Bronchial epithelial cell (primary cell): ENCODE results near the gene GALR1. TPM values are rescaled to one million over a fixed set of nuclear protein-coding genes. Genes with fewer than 3 reads are reported as not detected.

Source experiments
- DNase-seq: peaks from one replicate; pipeline ENCODE4 v3.0.0-alpha.2; 2010; ENCODE audit warnings: low read depth
- FAIRE-seq: peaks from 2 replicates; lab custom pipeline; 2011; peaks lifted over from hg19 to GRCh38; lab: Jason Lieb, UNC
- H3K27me3 ChIP-seq: 2 replicates; pipeline ENCODE4 v1.5.1; 2011; ENCODE audit warnings: low read length; ENCODE audit not compliant: control insufficient read depth, insufficient read depth
- H3K36me3 ChIP-seq: 2 replicates; pipeline ENCODE4 v1.5.1; 2011; ENCODE audit warnings: low read length; ENCODE audit not compliant: control insufficient read depth, insufficient read depth
- H3K4me3 ChIP-seq: 2 replicates; pipeline ENCODE4 v1.5.1; 2011; ENCODE audit warnings: mild to moderate bottlenecking, low read depth, low read length, control low read depth
- CTCF ChIP-seq: IDR thresholded peaks from 2 replicates; pipeline ENCODE4 v1.5.1; 2011; ENCODE audit warnings: mild to moderate bottlenecking, moderate library complexity, low read length, control low read depth, inconsistent platforms; ENCODE audit not compliant: insufficient read depth, severe bottlenecking
- total RNA-seq: library from RNA; depleted of rRNA; stranded (reverse); fragments of >200 nt; gene quantifications from 2 replicates; pipeline ENCODE4 v1.2.1, GENCODE V29; 2014

GALR1 gene
- total RNA-seq, 1 donor from 2014 or later = not detected

GRCh38 chr18:77254711-77255405 lies 5.2 kb downstream of the GALR1 start:
- peaks cover 9% of the 10 kb centered on the region for H3K27me3 ChIP-seq
- no peaks in the 10 kb centered on the region for H3K36me3 ChIP-seq
- DNase-seq = peak; percentile 21
- no peak for TF ChIP-seq CTCF
- FAIRE-seq = peak; percentile 36
- no peak overlapping the region for H3K4me3 ChIP-seq

- no peak for TF ChIP-seq CTCF
- no peak for FAIRE-seq
- no peak for DNase-seq
- no peaks in the 10 kb centered on the region for H3K36me3 ChIP-seq
- no peak overlapping the region for H3K4me3 ChIP-seq
- H3K27me3 ChIP-seq = peaks cover 6% of the 10 kb centered on the region
Measured at GRCh38 chr18:77255426-77256105, 5.9 kb downstream of the GALR1 start.

GRCh38 chr18:77262643-77263465 lies 13.2 kb downstream of the GALR1 start:
- Histone ChIP-seq H3K4me3 (no peak overlapping the region), H3K36me3 (no peaks in the 10 kb centered on the region), H3K27me3 (no peaks in the 10 kb centered on the region)
- no peak for FAIRE-seq
- no peak for DNase-seq
- TF ChIP-seq CTCF = no peak

- Histone ChIP-seq H3K4me3 (no peak overlapping the region), H3K36me3 (no peaks in the 10 kb centered on the region), H3K27me3 (no peaks in the 10 kb centered on the region)
- TF ChIP-seq CTCF = no peak
- FAIRE-seq (peak; percentile 40), DNase-seq (no peak)
Measured at GRCh38 chr18:77263466-77263763, 13.8 kb downstream of the GALR1 start.

- no peak for TF ChIP-seq CTCF
- no peak overlapping the region for H3K4me3 ChIP-seq
- DNase-seq (no peak), FAIRE-seq (no peak)
- no peaks in the 10 kb centered on the region for H3K27me3 ChIP-seq
- H3K36me3 ChIP-seq = no peaks in the 10 kb centered on the region
Measured at GRCh38 chr18:77267969-77268368, 18.3 kb downstream of the GALR1 start.
